PC-3 (cell line): ENCODE data around the gene ARMC5. TPM values are rescaled to one million over a fixed set of nuclear protein-coding genes. Genes with fewer than 3 reads are reported as not detected.

Experiments used
- ATAC-seq: fragments of 200-7000 bp; cut with Tn5 transposase; 2 replicates; pipeline ENCODE4 v1.9.1; 2020; ENCODE audit warnings: mild to moderate bottlenecking, moderate library complexity
- BruUV-seq: library from RNA; stranded (reverse); fragments of 400-500 nt; replicated peaks from 2 replicates; lab custom pipeline; 2021; lab: Mats Ljungman, UMichigan
- CTCF ChIA-PET: fragments of 300-600 bp; sonication (Branson Sonifier 250); formaldehyde crosslinking; loops from one replicate; lab custom pipeline; 2022; ENCODE audit warnings: antibody characterized with exemption; lab: Charles Lee
- POLR2A ChIA-PET: fragments of 300-600 bp; sonication (Branson Sonifier 250); formaldehyde crosslinking; loops from one replicate; lab custom pipeline; 2022; ENCODE audit warnings: antibody characterized with exemption; ENCODE audit not compliant: unreplicated experiment; lab: Charles Lee
- DNase-seq: peaks from one replicate; pipeline ENCODE4 v3.0.0-alpha.2; 2015
- H2AFZ ChIP-seq: fragments of 300-600 bp; sonication (generic); 2 replicates; pipeline ENCODE4 v1.6.0; 2016; ENCODE audit warnings: antibody characterized with exemption, low read length
- H3F3A ChIP-seq: fragments of 300-600 bp; sonication (generic); one replicate; pipeline ENCODE4 v1.6.0; 2017; ENCODE audit warnings: antibody characterized with exemption, low read length, control low read depth, mild to moderate bottlenecking; ENCODE audit not compliant: unreplicated experiment
- H3K27ac ChIP-seq: fragments of 300-600 bp; sonication (generic); 2 replicates; pipeline ENCODE4 v1.5.1; 2016; ENCODE audit warnings: mild to moderate bottlenecking, low read length
- H3K27me3 ChIP-seq: fragments of 300-600 bp; sonication (generic); 2 replicates; pipeline ENCODE4 v1.6.1; 2016; ENCODE audit warnings: low read length, mixed read lengths
- H3K36me3 ChIP-seq: fragments of 300-600 bp; sonication (generic); 2 replicates; pipeline ENCODE4 v1.6.1; 2016; ENCODE audit warnings: low read depth, mixed run types, low read length, mixed read lengths
- H3K4me1 ChIP-seq: fragments of 300-600 bp; sonication (generic); 2 replicates; pipeline ENCODE4 v1.5.1; 2016; ENCODE audit warnings: low read length; ENCODE audit not compliant: insufficient read depth
- H3K4me2 ChIP-seq: fragments of 300-600 bp; sonication (generic); 2 replicates; pipeline ENCODE4 v1.6.0; 2016; ENCODE audit warnings: low read length
- H3K4me3 ChIP-seq: fragments of 300-600 bp; sonication (generic); 2 replicates; pipeline ENCODE4 v1.5.1; 2016; ENCODE audit warnings: mild to moderate bottlenecking, low read length, mixed read lengths
- H3K79me2 ChIP-seq: fragments of 300-600 bp; sonication (generic); 2 replicates; pipeline ENCODE4 v1.6.1; 2017; ENCODE audit warnings: low read length, mixed read lengths
- H3K9ac ChIP-seq: fragments of 300-600 bp; sonication (generic); 2 replicates; pipeline ENCODE4 v1.6.0; 2016; ENCODE audit warnings: mild to moderate bottlenecking, low read length
- H3K9me2 ChIP-seq: fragments of 300-600 bp; sonication (generic); replicated peaks from 2 replicates; pipeline ENCODE4 v1.6.1; 2016; ENCODE audit warnings: mixed run types, low read length, mixed read lengths
- H3K9me3 ChIP-seq: fragments of 300-600 bp; sonication (generic); 2 replicates; pipeline ENCODE4 v1.6.1; 2016; ENCODE audit warnings: low read length, mixed read lengths
- H4K20me1 ChIP-seq: fragments of 300-600 bp; sonication (generic); 2 replicates; pipeline ENCODE4 v1.6.1; 2016; ENCODE audit warnings: low read length, mixed read lengths
- CTCF ChIP-seq: fragments of 300-600 bp; sonication (generic); conservative IDR thresholded peaks from 2 replicates; pipeline ENCODE4 v1.5.1; 2017; ENCODE audit warnings: antibody characterized with exemption, low read depth, mild to moderate bottlenecking, low read length
- EZH2 ChIP-seq: fragments of 300-600 bp; sonication (generic); IDR thresholded peaks from one replicate; pipeline ENCODE4 v1.6.1; 2017; ENCODE audit warnings: antibody characterized with exemption, mild to moderate bottlenecking, low read length; ENCODE audit not compliant: unreplicated experiment
- EZH2phosphoT487 ChIP-seq: fragments of 300-600 bp; sonication (generic); IDR thresholded peaks from 2 replicates; pipeline ENCODE4 v1.6.1; 2018; ENCODE audit warnings: mild to moderate bottlenecking, antibody characterized with exemption, low read length, borderline replicate concordance
- intact Hi-C: fragments of 100-400 bp; cut with micrococcal nuclease; formaldehyde crosslinking; loops from 2 replicates; pipeline ENCODE4 v1.9.0; 2023
- total RNA-seq: library from RNA; depleted of rRNA; stranded (reverse); fragments of >200 nt; gene quantifications from 2 replicates; pipeline ENCODE4 v1.2.3, GENCODE V29; 2014

The ARMC5 gene
- total RNA-seq, 1 experiment from 2014 or later: 5.8 TPM

- ATAC-seq: no peak
- H3F3A ChIP-seq: no peaks in the 10 kb centered on the region
- peak overlapping the region; percentile 91 for H2AFZ ChIP-seq
- TF ChIP-seq EZH2 (no peak), CTCF (no peak), EZH2phosphoT487 (no peak)
- peaks cover 18% of the 10 kb centered on the region for H3K4me1 ChIP-seq
- H3K27ac ChIP-seq: no peak overlapping the region
- ChIA-PET CTCF (no interaction called here), POLR2A (no interaction called here)
- no peaks in the 10 kb centered on the region for H4K20me1 ChIP-seq
- no peaks in the 10 kb centered on the region for H3K9me2 ChIP-seq
- H3K4me2 ChIP-seq: peak overlapping the region; percentile 78
- H3K79me2 ChIP-seq: peaks cover 17% of the 10 kb centered on the region; the same call in 1 of the 2 replicates
- peak overlapping the region; percentile 77 for H3K4me3 ChIP-seq
- H3K27me3 ChIP-seq: no peaks in the 10 kb centered on the region
- peak overlapping the region; percentile 96 for H3K9ac ChIP-seq
- intact Hi-C loops: loop anchor here (2.0 to 10.0 kb wide), 3 partner anchors 239 to 386 kb away; partner anchors contain the start of genes PYCARD, ZNF646 and ZNF668
- DNase-seq: no peak
- no peaks in the 10 kb centered on the region for H3K9me3 ChIP-seq
- no peaks in the 10 kb centered on the region for H3K36me3 ChIP-seq
- BruUV-seq: no TSS peak
Observed at GRCh38 chr16:31458073-31458843, 1.0 kb upstream of the ARMC5 start.

GRCh38 chr16:31459687-31460581 is 633 bp downstream of the ARMC5 start:
- Histone ChIP-seq H4K20me1 (no peaks in the 10 kb centered on the region), H3K79me2 (peaks cover 17% of the 10 kb centered on the region; the same call in 1 of the 2 replicates), H3K27ac (peak overlapping the region; percentile 94), H3K9me2 (no peaks in the 10 kb centered on the region), H3K4me2 (peak overlapping the region; percentile 91), H3K4me1 (peaks cover 13% of the 10 kb centered on the region), H3K36me3 (no peaks in the 10 kb centered on the region), H3F3A (no peaks in the 10 kb centered on the region), H2AFZ (peak overlapping the region; percentile 91), H3K4me3 (peak overlapping the region; percentile 77), H3K27me3 (no peaks in the 10 kb centered on the region), H3K9ac (peak overlapping the region; percentile 96), H3K9me3 (no peaks in the 10 kb centered on the region)
- intact Hi-C loops: loop anchor here (2.0 to 10.0 kb wide), 3 partner anchors 237 to 388 kb away; partner anchors contain the start of genes PYCARD, ZNF646 and ZNF668
- TF ChIP-seq EZH2phosphoT487: no peak
- no peak for TF ChIP-seq EZH2
- no peak for TF ChIP-seq CTCF
- DNase-seq (peak; percentile 98), ATAC-seq (peak; percentile 90)
- ChIA-PET POLR2A (interaction anchor here (0.5 to 1.2 kb wide), 4 partner anchors 12 to 339 kb away, joined by 3 to 6 read pairs (median 4); partner anchors contain the start of genes TGFB1I1 and ZNF843), CTCF (interaction anchor here (0.6 to 1.1 kb wide), 3 partner anchors 8 to 26 kb away, joined by 3 to 12 read pairs (median 6); no protein-coding TSS in a partner anchor)
- no TSS peak for BruUV-seq
